Measurements from ENCODE around the gene CFTR.
"Not testable (repeated sequence)": the region's sequence is repeated elsewhere in the genome, so short reads cannot be mapped to it uniquely, and the experiment has no call there.

CFTR gene

GRCh38 chr7:117495308-117495707 is 15.5 kb downstream of the CFTR start:
- no peak for DNase-seq (ENCODE audit: low spot score)

GRCh38 chr7:117502331-117502730 is 22.5 kb downstream of the CFTR start:
- no peak for DNase-seq (ENCODE audit: low spot score)

GRCh38 chr7:117505238-117505637 is 25.4 kb downstream of the CFTR start:
- DNase-seq (ENCODE audit: low spot score) = no peak

- no peak for DNase-seq (ENCODE audit: low spot score)
Measured at GRCh38 chr7:117508676-117509075, 28.9 kb downstream of the CFTR start.

- not testable (repeated sequence) for DNase-seq (ENCODE audit: low spot score)
Measured at GRCh38 chr7:117517194-117517593, 37.4 kb downstream of the CFTR start.

GRCh38 chr7:117530390-117530789 is 50.6 kb downstream of the CFTR start:
- no peak for DNase-seq (ENCODE audit: low spot score)

GRCh38 chr7:117531595-117532244 is 51.9 kb downstream of the CFTR start:
- DNase-seq (ENCODE audit: low spot score) = no peak

- no peak for DNase-seq (ENCODE audit: low spot score)
Measured at GRCh38 chr7:117538053-117538452, 58.2 kb downstream of the CFTR start.

GRCh38 chr7:117544061-117544460 is 64.2 kb downstream of the CFTR start:
- no peak for DNase-seq (ENCODE audit: low spot score)

GRCh38 chr7:117548035-117548434 is 68.2 kb downstream of the CFTR start:
- DNase-seq (ENCODE audit: low spot score) = no peak

GRCh38 chr7:117550625-117551024 is 70.8 kb downstream of the CFTR start:
- no peak for DNase-seq (ENCODE audit: low spot score)

- no peak for DNase-seq (ENCODE audit: low spot score)
Measured at GRCh38 chr7:117552660-117553059, 72.8 kb downstream of the CFTR start.

- DNase-seq (ENCODE audit: low spot score) = no peak
Measured at GRCh38 chr7:117555260-117555659, 75.4 kb downstream of the CFTR start.

- DNase-seq (ENCODE audit: low spot score) = no peak
Measured at GRCh38 chr7:117559391-117559790, 79.6 kb downstream of the CFTR start.

GRCh38 chr7:117560030-117560429 is 80.2 kb downstream of the CFTR start:
- no peak for DNase-seq (ENCODE audit: low spot score)

- DNase-seq (ENCODE audit: low spot score) = no peak
Measured at GRCh38 chr7:117562759-117563158, 82.9 kb downstream of the CFTR start.

- DNase-seq (ENCODE audit: low spot score) = no peak
Measured at GRCh38 chr7:117564080-117564479, 84.3 kb downstream of the CFTR start.

- DNase-seq (ENCODE audit: low spot score) = no peak
Measured at GRCh38 chr7:117564627-117565026, 84.8 kb downstream of the CFTR start.

GRCh38 chr7:117565226-117565625 is 85.4 kb downstream of the CFTR start:
- DNase-seq (ENCODE audit: low spot score) = no peak

- no peak for DNase-seq (ENCODE audit: low spot score)
Measured at GRCh38 chr7:117567781-117568180, 88.0 kb downstream of the CFTR start.

- no peak for DNase-seq (ENCODE audit: low spot score)
Measured at GRCh38 chr7:117572856-117573620, 93.2 kb downstream of the CFTR start.

- no peak for DNase-seq (ENCODE audit: low spot score)
Measured at GRCh38 chr7:117581424-117581823, 101.6 kb downstream of the CFTR start.

- no peak for DNase-seq (ENCODE audit: low spot score)
Measured at GRCh38 chr7:117582219-117582704, 102.4 kb downstream of the CFTR start.

GRCh38 chr7:117587931-117588330 is 108.1 kb downstream of the CFTR start:
- DNase-seq (ENCODE audit: low spot score) = no peak
